Suppressor macrophage (primary cell): ENCODE data around the gene NT5DC3.
"Not testable (repeated sequence)": the region's sequence is repeated elsewhere in the genome, so short reads cannot be mapped to it uniquely, and the experiment has no call there.

Source experiments
- DNase-seq, 4 experiments: peaks; one replicate each; pipeline ENCODE4 v3.0.0-alpha.2; 2020 to 2022

NT5DC3 gene

GRCh38 chr12:103855036-103855712, 14.1 kb upstream of the NT5DC3 start:
- no peak for DNase-seq

- DNase-seq: no peak
Observed at GRCh38 chr12:103854372-103854973, 13.4 kb upstream of the NT5DC3 start.

GRCh38 chr12:103852498-103852997, 11.5 kb upstream of the NT5DC3 start:
- no peak for DNase-seq

DNA sequence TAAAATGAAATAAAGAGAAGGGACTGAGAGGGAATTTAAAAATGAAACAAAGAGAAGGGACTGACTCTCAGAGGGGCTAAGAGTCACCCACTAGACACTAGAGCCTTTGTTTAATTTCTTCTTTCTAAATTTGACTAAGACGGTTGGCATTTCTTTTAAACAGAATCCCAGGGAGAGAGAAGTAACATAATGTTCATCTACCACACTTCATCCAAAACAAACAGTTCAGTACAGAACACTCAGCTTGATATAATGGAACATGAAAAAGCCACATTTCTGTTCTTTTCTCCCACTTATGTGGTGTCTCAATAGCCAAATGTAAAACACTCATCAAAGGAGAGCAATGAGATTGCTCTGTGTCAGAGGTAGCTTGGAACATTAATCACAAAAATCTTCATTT, 10.1 kb upstream of the NT5DC3 start:
- DNase-seq: no peak

DNA sequence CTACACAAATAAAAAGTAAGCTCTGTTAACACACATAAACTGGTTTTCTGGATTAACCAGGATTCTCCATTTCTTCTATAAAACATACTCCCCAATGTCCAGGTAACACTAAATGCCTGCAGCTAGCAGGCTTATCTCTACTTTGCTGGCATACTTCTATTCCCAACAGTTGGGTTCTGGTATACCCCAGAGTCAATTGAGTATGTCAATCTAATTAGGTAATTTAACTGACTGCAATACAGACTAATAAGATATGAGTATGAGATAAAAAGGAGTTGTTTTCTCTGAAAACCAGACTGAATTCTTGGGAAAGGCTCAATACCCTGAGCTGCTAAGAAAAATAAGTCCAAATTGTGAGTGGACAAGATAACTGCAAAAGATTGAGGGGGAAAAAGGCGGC, 9.4 kb upstream of the NT5DC3 start:
- no peak for DNase-seq

DNA sequence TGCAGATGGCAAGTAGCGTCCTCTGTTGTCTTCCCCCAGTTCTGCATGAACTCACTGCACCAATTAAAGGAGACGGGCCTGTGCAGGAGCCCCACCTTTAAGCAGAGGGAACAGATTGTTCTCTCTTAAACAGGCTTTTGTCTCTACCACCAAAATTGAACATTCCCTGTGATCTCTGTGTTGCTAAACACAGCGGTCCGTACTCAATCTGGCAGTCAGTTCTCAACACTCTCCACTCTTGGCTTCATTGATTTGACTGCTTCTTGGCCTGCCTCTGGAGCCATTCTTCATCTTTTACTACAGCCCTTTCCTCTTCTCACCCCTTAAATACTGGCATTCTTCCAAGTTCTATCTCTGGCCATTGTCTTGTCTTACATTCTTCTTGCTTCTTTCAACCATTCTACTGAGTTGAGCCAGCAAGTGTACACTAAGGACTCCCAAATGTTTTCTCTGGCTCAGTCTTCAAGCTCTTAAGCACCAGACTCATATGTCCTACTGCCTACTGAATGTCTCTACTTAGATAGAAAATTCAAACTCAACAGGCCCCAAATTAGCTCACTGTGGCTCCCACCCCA, 8.0 kb upstream of the NT5DC3 start:
- DNase-seq: no peak

GRCh38 chr12:103848143-103848542, 7.1 kb upstream of the NT5DC3 start:
- no peak for DNase-seq

DNA sequence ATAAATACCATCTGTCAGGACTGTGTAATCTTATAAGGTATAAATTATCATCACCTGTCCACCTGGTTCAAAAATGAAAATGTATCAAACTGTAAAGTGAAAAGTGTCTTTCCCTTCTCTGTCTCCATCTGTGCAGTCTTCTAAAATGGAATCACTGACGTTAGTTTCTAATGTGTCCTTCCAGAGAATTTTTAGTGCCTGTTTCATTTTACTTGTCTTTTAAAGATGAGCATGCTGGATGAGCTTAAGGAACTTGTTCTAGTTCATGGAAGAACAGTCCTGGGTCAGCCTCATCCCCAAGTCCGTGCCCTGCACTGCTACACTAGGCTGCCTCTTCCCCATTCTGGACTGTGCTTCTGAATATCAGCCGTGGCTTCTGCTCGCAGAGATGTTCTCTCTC, 5.4 kb upstream of the NT5DC3 start:
- no peak for DNase-seq

- no peak for DNase-seq
Observed at GRCh38 chr12:103844305-103844704, 3.3 kb upstream of the NT5DC3 start.

- peak; percentile 43 to 72 (median 56) for DNase-seq
Observed at GRCh38 chr12:103841690-103842584, 903 bp upstream of the NT5DC3 start.

DNA sequence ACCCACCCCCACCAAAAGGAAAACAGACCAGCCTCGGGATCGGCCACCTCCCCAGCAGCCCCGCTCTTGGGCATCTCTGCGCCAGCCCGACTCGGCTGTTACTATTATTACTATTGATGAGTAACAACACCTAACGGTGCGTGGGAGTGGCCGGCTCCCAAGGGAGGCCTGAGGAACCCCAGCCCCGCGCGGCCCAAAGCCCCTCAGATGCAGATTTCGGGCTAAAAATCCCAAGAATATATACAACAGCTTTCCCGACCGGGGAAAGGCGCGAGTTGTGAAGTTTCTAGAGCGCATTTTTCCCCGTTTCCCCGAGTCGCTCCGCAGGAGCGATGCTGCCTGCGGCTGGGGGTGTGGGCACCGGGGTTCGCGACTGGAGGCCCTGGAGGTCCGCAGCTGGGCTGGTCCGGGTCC, 565 bp downstream of the NT5DC3 start:
- DNase-seq: peak; percentile 11 to 42 (median 34)

DNA sequence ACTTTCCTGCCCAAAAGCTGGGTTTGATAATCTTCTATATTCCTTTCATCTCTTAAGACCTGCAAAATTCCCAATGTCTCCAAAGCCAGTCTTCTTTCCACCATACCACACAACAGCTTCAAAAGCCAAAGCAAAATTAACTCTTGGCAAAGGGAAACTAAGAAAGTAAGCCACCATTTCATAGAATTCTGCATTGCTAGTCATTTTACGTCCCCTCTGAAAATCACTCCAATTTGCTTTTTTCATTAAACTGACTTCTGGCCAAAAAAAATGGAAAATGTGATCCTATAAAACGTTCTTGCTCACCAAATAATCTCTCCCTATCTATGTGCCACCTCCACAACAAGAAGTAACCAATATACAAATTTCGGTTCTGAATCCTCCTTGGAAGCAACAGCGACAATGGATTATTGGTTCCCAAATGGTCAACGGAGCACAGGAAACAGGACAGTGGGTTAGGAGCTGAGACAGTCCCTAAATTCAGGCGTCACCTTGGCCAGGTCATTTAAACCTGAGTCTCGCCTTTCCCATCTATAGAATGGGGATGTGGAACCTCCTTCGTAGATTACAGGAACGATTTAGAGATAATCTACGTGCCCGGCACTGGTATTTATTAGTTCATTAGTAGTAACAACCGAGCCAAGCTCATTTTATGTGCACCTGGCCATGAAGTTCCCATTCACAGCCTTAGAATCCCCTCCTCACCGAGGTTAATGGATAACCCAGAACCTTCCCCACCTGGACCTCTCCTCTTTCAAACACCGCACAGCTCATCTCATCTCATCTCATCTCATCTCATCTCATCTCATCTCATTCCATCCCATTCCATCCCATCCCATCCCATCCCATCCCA, 1.2 kb downstream of the NT5DC3 start:
- no peak for DNase-seq

- DNase-seq: no peak
Observed at GRCh38 chr12:103839103-103839502, 1.9 kb downstream of the NT5DC3 start.

- no peak for DNase-seq
Observed at GRCh38 chr12:103838254-103838914, 2.6 kb downstream of the NT5DC3 start.

DNA sequence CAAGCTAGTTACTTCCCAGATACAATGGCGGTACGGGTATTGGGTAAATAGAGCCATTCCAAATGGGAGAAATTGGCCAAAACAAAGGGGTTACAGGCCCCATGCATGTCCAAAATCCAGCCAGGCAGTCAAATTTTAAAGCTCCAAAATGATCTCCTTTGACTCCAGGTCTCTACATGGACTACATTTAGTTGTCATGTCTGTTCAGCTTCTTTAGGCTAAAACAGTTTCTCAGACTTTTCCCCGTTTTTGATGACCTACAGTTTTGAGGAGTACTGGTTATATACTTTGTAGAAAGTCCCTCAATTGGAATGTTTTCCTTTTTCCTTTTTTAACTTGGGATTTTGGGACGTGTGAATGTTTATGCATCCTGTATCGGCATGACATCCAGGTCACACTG, 4.7 kb downstream of the NT5DC3 start:
- DNase-seq: no peak

- DNase-seq: not testable (repeated sequence)
Observed at GRCh38 chr12:103835747-103836335, 5.2 kb downstream of the NT5DC3 start.

DNA sequence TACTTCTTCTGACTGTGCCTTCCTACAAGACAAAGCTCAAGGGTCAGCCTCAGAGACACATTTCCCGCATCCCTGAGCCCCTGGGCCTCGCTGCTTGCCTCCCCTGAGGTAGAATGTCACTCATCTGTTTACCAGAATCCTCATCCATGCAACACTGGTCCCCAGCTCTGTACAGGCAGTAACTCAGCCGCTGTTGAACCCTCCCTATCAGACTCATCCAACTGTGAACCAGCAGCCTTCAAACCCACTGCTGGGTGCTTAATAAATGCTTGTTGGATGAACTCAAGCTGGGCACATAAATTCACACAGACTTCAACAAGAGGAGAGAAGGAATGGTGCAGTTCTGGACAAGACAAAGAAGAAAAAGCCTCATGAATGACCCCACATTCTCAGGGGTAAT, 6.1 kb downstream of the NT5DC3 start:
- no peak for DNase-seq

- DNase-seq: peak in 1 of 4 experiments; percentile 10
Observed at GRCh38 chr12:103833891-103834290, 7.1 kb downstream of the NT5DC3 start.

- peak in 2 of 4 experiments; percentile 30 to 37 for DNase-seq
Observed at GRCh38 chr12:103833095-103833775, 7.8 kb downstream of the NT5DC3 start.
